Nephron (organoid): ENCODE measurements around the gene CBR3.

Experiments used
- H3K27ac Mint-ChIP-seq, 3 experiments: 2 replicates each; pipeline ENCODE4 v1.8.0; 2020; ENCODE audit warnings: mixed read lengths in 3 of 3, mild to moderate bottlenecking in 2 of 3, moderate library complexity in 1 of 3
- H3K27me3 Mint-ChIP-seq: 2 replicates; pipeline ENCODE4 v1.8.0; 2021; ENCODE audit warnings: low read depth, mild to moderate bottlenecking, moderate library complexity, mixed read lengths
- H3K36me3 Mint-ChIP-seq: 2 replicates; pipeline ENCODE4 v1.8.0; 2020; ENCODE audit warnings: low read depth, mixed read lengths
- H3K4me1 Mint-ChIP-seq: 2 replicates; pipeline ENCODE4 v1.8.0; 2020; ENCODE audit warnings: mixed read lengths
- H3K4me3 Mint-ChIP-seq, 3 experiments: 2 replicates each; pipeline ENCODE4 v1.8.0; 2020; ENCODE audit warnings: mild to moderate bottlenecking in 3 of 3, mixed read lengths in 3 of 3, moderate library complexity in 2 of 3
- H3K9me3 Mint-ChIP-seq: 2 replicates; pipeline ENCODE4 v1.8.0; 2020; ENCODE audit warnings: mixed read lengths
- CTCF ChIP-seq, 3 experiments: fragments of 200-600 bp; sonication (generic); IDR thresholded peaks; one replicate each; pipeline ENCODE4 v1.5.0; 2021; ENCODE audit warnings: antibody characterized with exemption in 3 of 3; ENCODE audit not compliant: unreplicated experiment in 3 of 3

CBR3 gene

GRCh38 chr21:36175771-36176565, 41.1 kb downstream of the CBR3 start:
- H3K4me3 Mint-ChIP-seq, result no peak overlapping the region
- H3K27me3 Mint-ChIP-seq, result peaks cover 4% of the 10 kb centered on the region
- H3K36me3 Mint-ChIP-seq, result no peaks in the 10 kb centered on the region
- H3K27ac Mint-ChIP-seq, result no peak overlapping the region
- TF ChIP-seq CTCF (IDR thresholded peaks at IDR 0.05; ENCODE audit: unreplicated experiment in 3 of 3), result no peak
- no peaks in the 10 kb centered on the region for H3K4me1 Mint-ChIP-seq
- H3K9me3 Mint-ChIP-seq, result peaks cover 9% of the 10 kb centered on the region

GRCh38 chr21:36178349-36178748, 43.5 kb downstream of the CBR3 start:
- no peak for TF ChIP-seq CTCF (IDR thresholded peaks at IDR 0.05; ENCODE audit: unreplicated experiment in 3 of 3)

GRCh38 chr21:36179145-36179544, 44.3 kb downstream of the CBR3 start:
- peaks cover 4% of the 10 kb centered on the region for H3K27me3 Mint-ChIP-seq
- H3K27ac Mint-ChIP-seq, result no peak overlapping the region
- no peak for TF ChIP-seq CTCF (IDR thresholded peaks at IDR 0.05; ENCODE audit: unreplicated experiment in 3 of 3)
- H3K4me1 Mint-ChIP-seq, result no peaks in the 10 kb centered on the region
- H3K9me3 Mint-ChIP-seq, result peaks cover 9% of the 10 kb centered on the region
- no peaks in the 10 kb centered on the region for H3K36me3 Mint-ChIP-seq
- no peak overlapping the region for H3K4me3 Mint-ChIP-seq

More at GRCh38 chr21:36178349-36178748, 43.5 kb downstream of the CBR3 start:
- Mint-ChIP-seq H3K36me3 (no peaks in the 10 kb centered on the region), H3K4me3 (no peak overlapping the region), H3K27me3 (peaks cover 4% of the 10 kb centered on the region), H3K9me3 (peaks cover 9% of the 10 kb centered on the region), H3K4me1 (no peaks in the 10 kb centered on the region), H3K27ac (no peak overlapping the region)

- peaks cover 9% of the 10 kb centered on the region for H3K9me3 Mint-ChIP-seq
- H3K4me3 Mint-ChIP-seq, result no peak overlapping the region
- no peak for TF ChIP-seq CTCF (IDR thresholded peaks at IDR 0.05; ENCODE audit: unreplicated experiment in 3 of 3)
- H3K27ac Mint-ChIP-seq, result no peak overlapping the region
- no peaks in the 10 kb centered on the region for H3K4me1 Mint-ChIP-seq
- peaks cover 3% of the 10 kb centered on the region for H3K27me3 Mint-ChIP-seq
- no peaks in the 10 kb centered on the region for H3K36me3 Mint-ChIP-seq
These were observed 46.1 kb downstream of the CBR3 start for GRCh38 chr21:36180963-36181362.

- H3K27ac Mint-ChIP-seq, result no peak overlapping the region
- H3K36me3 Mint-ChIP-seq, result no peaks in the 10 kb centered on the region
- no peak overlapping the region for H3K4me3 Mint-ChIP-seq
- H3K9me3 Mint-ChIP-seq, result peaks cover 9% of the 10 kb centered on the region
- no peaks in the 10 kb centered on the region for H3K4me1 Mint-ChIP-seq
- no peak for TF ChIP-seq CTCF (IDR thresholded peaks at IDR 0.05; ENCODE audit: unreplicated experiment in 3 of 3)
- H3K27me3 Mint-ChIP-seq, result no peaks in the 10 kb centered on the region
These were observed 48.4 kb downstream of the CBR3 start for GRCh38 chr21:36183144-36183795.
